A549 (cell line): ENCODE data around the gene SH3D21. TPM values are rescaled to one million over a fixed set of nuclear protein-coding genes. Genes with fewer than 3 reads are reported as not detected.

Source experiments
- ATAC-seq, 2 experiments: fragments of 200-7000 bp in 1 of 2; fragments of >200 bp in 1 of 2; cut with Nextera tagmentation in 1 of 2; cut with Tn5 transposase in 1 of 2; 3 replicates each; pipeline versions ENCODE4 v1.8.0 to v1.9.1; 2018 to 2020; ENCODE audit warnings: mild to moderate bottlenecking in 1 of 2, moderate library complexity in 1 of 2
- CTCF ChIA-PET: fragments of 300-600 bp; sonication (Branson Sonifier 250); formaldehyde crosslinking; extraction: SDS; loops from one replicate; lab custom pipeline; 2021; ENCODE audit warnings: antibody characterized with exemption, inconsistent platforms; lab: Yijun Ruan, JAX
- POLR2A ChIA-PET: fragments of 350-600 bp; formaldehyde crosslinking; extraction: SDS; loops from one replicate; lab custom pipeline; 2021; ENCODE audit warnings: antibody characterized with exemption, inconsistent platforms; lab: Yijun Ruan, JAX
- DNase-seq, 2 experiments: peaks; one replicate each; pipeline versions ENCODE4 v3.0.0 to v3.0.0-alpha.2; 2011 to 2016; ENCODE audit warnings: low read depth in 1 of 2, low spot score in 1 of 2
- FAIRE-seq: peaks from 2 replicates; lab custom pipeline; 2011; peaks lifted over from hg19 to GRCh38; lab: Jason Lieb, UNC
- H3K27ac ChIP-seq, 2 experiments: fragments of >200 bp; sonication (Bioruptor Twin); formaldehyde crosslinking; 3 replicates each; pipeline ENCODE4 v1.5.1; 2016 to 2017
- H3K4me1 ChIP-seq: fragments of >200 bp; sonication (Bioruptor Twin); formaldehyde crosslinking; 3 replicates; pipeline ENCODE4 v1.6.1; 2016
- H3K4me2 ChIP-seq: fragments of >200 bp; sonication (Bioruptor Twin); formaldehyde crosslinking; 3 replicates; pipeline ENCODE4 v1.6.1; 2016
- H3K4me3 ChIP-seq: fragments of >200 bp; sonication (Bioruptor Twin); formaldehyde crosslinking; 3 replicates; pipeline ENCODE4 v1.5.1; 2016
- H3K9me3 ChIP-seq: fragments of >200 bp; sonication (Bioruptor Twin); formaldehyde crosslinking; 3 replicates; pipeline ENCODE4 v1.6.1; 2016
- ATOH8 ChIP-seq: fragments of 250-450 bp; sonication (Bioruptor Pico); IDR thresholded peaks from 2 replicates; pipeline ENCODE4 v1.5.0; 2020; ENCODE audit warnings: low read depth, mild to moderate bottlenecking, moderate library complexity
- CEBPB ChIP-seq, 2 experiments: fragments of >200 bp in 1 of 2; sonication (Bioruptor Twin) in 1 of 2; formaldehyde crosslinking in 1 of 2; IDR thresholded peaks; 2 replicates each; pipeline ENCODE4 v1.6.1; 2012 to 2016
- CHD2 ChIP-seq: fragments of 150-350 bp; IDR thresholded peaks from 2 replicates; pipeline ENCODE4 v1.6.1; 2014; ENCODE audit warnings: low read length; ENCODE audit not compliant: partially characterized antibody
- E2F6 ChIP-seq: IDR thresholded peaks from 2 replicates; pipeline ENCODE4 v1.6.1; 2012; ENCODE audit warnings: low read depth, borderline replicate concordance
- EP300 ChIP-seq, 2 experiments: fragments of >200 bp; sonication (Bioruptor Twin); formaldehyde crosslinking; IDR thresholded peaks; 2 replicates in 1 of 2; 3 replicates in 1 of 2; pipeline ENCODE4 v1.6.1; 2016 to 2017
- FOSL2 ChIP-seq, 2 experiments: fragments of 450-650 bp in 1 of 2; fragments of >200 bp in 1 of 2; sonication (Bioruptor Twin) in 1 of 2; formaldehyde crosslinking; IDR thresholded peaks; 2 replicates each; pipeline versions ENCODE4 v1.5.0 to v1.6.1; 2016 to 2020; ENCODE audit warnings: mild to moderate bottlenecking in 1 of 2, moderate library complexity in 1 of 2
- GATA3 ChIP-seq: IDR thresholded peaks from 2 replicates; pipeline ENCODE4 v1.6.1; 2012; ENCODE audit warnings: borderline replicate concordance
- HOXB5 ChIP-seq: fragments of 250-450 bp; sonication (Bioruptor Pico); IDR thresholded peaks from 2 replicates; pipeline ENCODE4 v1.5.0; 2020; ENCODE audit warnings: mild to moderate bottlenecking, moderate library complexity
- JUN ChIP-seq, 2 experiments: fragments of >200 bp; sonication (Bioruptor Twin); formaldehyde crosslinking; IDR thresholded peaks; 2 replicates in 1 of 2; 3 replicates in 1 of 2; pipeline ENCODE4 v1.6.1; 2016 to 2017
- JUNB ChIP-seq: fragments of >200 bp; sonication (Bioruptor Twin); formaldehyde crosslinking; IDR thresholded peaks from 2 replicates; pipeline ENCODE4 v1.6.1; 2016
- MAX ChIP-seq: IDR thresholded peaks from 2 replicates; pipeline ENCODE4 v1.6.1; 2012
- MAZ ChIP-seq: fragments of 150-350 bp; IDR thresholded peaks from 2 replicates; pipeline ENCODE4 v1.6.1; 2014; ENCODE audit warnings: antibody characterized with exemption, low read depth, low read length, borderline replicate concordance
- PBX3 ChIP-seq: IDR thresholded peaks from 2 replicates; pipeline ENCODE4 v1.6.1; 2012
- PHF8 ChIP-seq: fragments of 200-600 bp; sonication (generic); IDR thresholded peaks from 2 replicates; pipeline ENCODE4 v1.6.1; 2016; ENCODE audit warnings: low read depth, mild to moderate bottlenecking, antibody characterized with exemption, moderate library complexity, borderline replicate concordance
- WGBS: methylation state at CpG from one replicate; pipeline ENCODE4 v1.1.6; 2017; ENCODE audit errors: missing lambda C conversion rate; 5-methylcytosine and 5-hydroxymethylcytosine counted together
- polyA plus RNA-seq, 4 experiments: library from polyadenylated mRNA; depleted of rRNA in 3 of 4; stranded (reverse); fragments of >200 nt; fragmentation: RNase III in 1 of 4; extraction: RNeasy Plus Mini Kit Qiagen cat#74134 plus additional on column Dnase treatment in 1 of 4; gene quantifications; 2 replicates in 3 of 4; 3 replicates in 1 of 4; pipeline ENCODE4 v1.2.3, GENCODE V29; 2011 to 2017

Gene SH3D21
- polyA plus RNA-seq, 2 of the 4 experiments (the other 2 are of a cell fraction) = 0.41 to 1.1 TPM

GRCh38 chr1:36350659-36351226 lies 44.6 kb downstream of the SH3D21 start:
- peak; percentile 49 to 60 for DNase-seq
- ChIA-PET CTCF (interaction anchor here (0.8 to 17.8 kb wide), 11 partner anchors 8 to 201 kb away, joined by 3 to 201 read pairs (median 6); partner anchors contain the start of gene TRAPPC3), POLR2A (interaction anchor here (1.0 to 2.4 kb wide), 3 partner anchors 36 to 201 kb away, joined by 4 to 9 read pairs (median 5); partner anchors contain the start of genes MRPS15 and TRAPPC3)
- FAIRE-seq = no peak
- Histone ChIP-seq H3K4me1 (peaks cover 50% of the 10 kb centered on the region), H3K4me2 (peak overlapping the region; percentile 80), H3K9me3 (no peaks in the 10 kb centered on the region), H3K4me3 (0 out of 3 replicates have a peak overlapping the region, but pooled peaks have one; percentile 16), H3K27ac (peak overlapping the region; percentile 87 to 93)
- ATAC-seq = peak; percentile 71 to 77
- 14% methylated on average over 13 of the region's 13 CpGs for WGBS
- TF ChIP-seq PBX3 (no peak), MAX (peak; percentile 77), JUN (IDR thresholded peaks at IDR 0.05) (no peak), CHD2 (no peak), JUNB (0 out of 2 replicates have a peak, but pooled peaks have one; percentile 39), ATOH8 (CRISPR knock-in tag) (peak; percentile 58; the same call in 1 of the 2 replicates), HOXB5 (no peak), CEBPB (IDR thresholded peaks at IDR 0.05) (no peak), MAZ (no peak), FOSL2 (IDR thresholded peaks at IDR 0.05) (no peak), FOSL2 (CRISPR knock-in tag; IDR thresholded peaks at IDR 0.05) (peak; percentile 77), E2F6 (peak; percentile 55; the same call in 1 of the 2 replicates), EP300 (IDR thresholded peaks at IDR 0.05) (peak in 1 of 2 experiments; percentile 40; a peak in 1 of 5 replicates), GATA3 (peak; percentile 43; the same call in 1 of the 2 replicates)

GRCh38 chr1:36351227-36351977 lies 45.2 kb downstream of the SH3D21 start:
- H3K27ac ChIP-seq = peak overlapping the region; percentile 87 to 93
- no peak for TF ChIP-seq PHF8
- TF ChIP-seq MAX = peak; percentile 52; the same call in 1 of the 2 replicates
- TF ChIP-seq ATOH8 (CRISPR knock-in tag) = 0 out of 2 replicates have a peak, but pooled peaks have one; percentile 50
- TF ChIP-seq, all 56 proteins: peak for 2
- CTCF ChIA-PET = interaction anchor here (0.8 to 17.8 kb wide), 13 partner anchors 9 to 202 kb away, joined by 3 to 201 read pairs (median 5); partner anchors contain the start of gene TRAPPC3
- FAIRE-seq (no peak), ATAC-seq (peak; percentile 83 to 85), DNase-seq (peak; percentile 61 to 68)
- H3K4me3 ChIP-seq = 0 out of 3 replicates have a peak overlapping the region, but pooled peaks have one; percentile 16
- peak overlapping the region; percentile 80 for H3K4me2 ChIP-seq
- peaks cover 50% of the 10 kb centered on the region for H3K4me1 ChIP-seq
- WGBS = 20% methylated on average over 6 of the region's 14 CpGs
- POLR2A ChIA-PET = interaction anchor here (1.0 to 2.4 kb wide), 3 partner anchors 35 to 202 kb away, joined by 4 to 9 read pairs (median 5); partner anchors contain the start of genes MRPS15 and TRAPPC3
- H3K9me3 ChIP-seq = no peaks in the 10 kb centered on the region
